GM21367 (cell line): ENCODE measurements around the gene OPRD1.

Experiments used
- ATAC-seq: cut with Tn5 transposase; IDR thresholded peaks from one replicate; pipeline ENCODE4 v1.9.1; 2021; ENCODE audit not compliant: unreplicated experiment

The OPRD1 gene

GRCh38 chr1:28882009-28882628, 70.1 kb downstream of the OPRD1 start:
- no peak for ATAC-seq

GRCh38 chr1:28883242-28883616, 71.3 kb downstream of the OPRD1 start:
- ATAC-seq, result no peak

- ATAC-seq, result no peak
These were observed 73.5 kb downstream of the OPRD1 start for GRCh38 chr1:28885472-28885877.

- ATAC-seq, result no peak
These were observed 74.2 kb downstream of the OPRD1 start for GRCh38 chr1:28885977-28886730.

GRCh38 chr1:28886731-28887418, 74.9 kb downstream of the OPRD1 start:
- no peak for ATAC-seq

- no peak for ATAC-seq
These were observed 75.5 kb downstream of the OPRD1 start for GRCh38 chr1:28887419-28887834.

GRCh38 chr1:28887835-28888682, 76.1 kb downstream of the OPRD1 start:
- ATAC-seq, result no peak

- ATAC-seq, result no peak
These were observed 76.9 kb downstream of the OPRD1 start for GRCh38 chr1:28888915-28889314.

GRCh38 chr1:28889357-28889756, 77.4 kb downstream of the OPRD1 start:
- ATAC-seq, result no peak

- ATAC-seq, result no peak
These were observed 78.5 kb downstream of the OPRD1 start for GRCh38 chr1:28890435-28890834.

- ATAC-seq, result no peak
These were observed 78.9 kb downstream of the OPRD1 start for GRCh38 chr1:28890836-28891235.

GRCh38 chr1:28891256-28891655, 79.3 kb downstream of the OPRD1 start:
- ATAC-seq, result no peak

- no peak for ATAC-seq
These were observed 81.6 kb downstream of the OPRD1 start for GRCh38 chr1:28893403-28894102.

- ATAC-seq, result no peak
These were observed 82.8 kb downstream of the OPRD1 start for GRCh38 chr1:28894785-28895184.

- no peak for ATAC-seq
These were observed 84.1 kb downstream of the OPRD1 start for GRCh38 chr1:28895896-28896608.

GRCh38 chr1:28896609-28896986, 84.6 kb downstream of the OPRD1 start:
- ATAC-seq, result no peak

GRCh38 chr1:28897789-28898188, 85.8 kb downstream of the OPRD1 start:
- no peak for ATAC-seq

GRCh38 chr1:28898405-28898881, 86.5 kb downstream of the OPRD1 start:
- no peak for ATAC-seq

- ATAC-seq, result no peak
These were observed 87.3 kb downstream of the OPRD1 start for GRCh38 chr1:28899267-28899666.

GRCh38 chr1:28900562-28900961, 88.6 kb downstream of the OPRD1 start:
- ATAC-seq, result no peak
